Stimulated activated CD4-positive, alpha-beta T cell treated with anti-CD3 and anti-CD28 coated beads, Interleukin-1b, Interleukin-23, amount 100 ng/mL, for 1 hour (primary cell): ENCODE data around the gene HIBCH.
"Not testable (repeated sequence)": the region's sequence is repeated elsewhere in the genome, so short reads cannot be mapped to it uniquely, and the experiment has no call there.

Experiments
- DNase-seq, 2 donors: peaks; one replicate each; pipeline ENCODE4 v3.0.0-alpha.2; 2020; ENCODE audit warnings: low read depth in 2 of 2

Gene HIBCH

GRCh38 chr2:190235551-190236075 is 84.0 kb downstream of the HIBCH start:
- DNase-seq: no peak

- no peak for DNase-seq
Measured at GRCh38 chr2:190235101-190235500, 84.5 kb downstream of the HIBCH start.

- DNase-seq: not testable (repeated sequence)
Measured at GRCh38 chr2:190223989-190224388, 95.6 kb downstream of the HIBCH start.

DNA sequence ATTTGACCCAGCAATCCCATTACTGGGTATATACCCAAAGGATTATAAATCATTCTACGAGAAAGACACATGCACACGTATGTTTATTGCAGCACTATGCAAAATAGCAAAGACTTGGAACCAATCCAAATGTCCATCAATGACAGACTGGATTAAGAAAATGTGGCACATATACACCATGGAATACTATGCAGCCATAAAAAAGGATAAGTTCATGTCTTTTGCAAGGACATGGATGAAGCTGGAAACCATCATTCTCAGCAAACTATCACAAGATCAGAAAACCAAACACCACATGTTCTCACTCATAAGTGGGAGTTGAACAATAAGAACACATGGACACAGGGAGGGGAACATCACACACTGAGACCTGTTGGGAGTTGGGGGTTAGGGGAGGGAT is 96.9 kb downstream of the HIBCH start:
- DNase-seq: not testable (repeated sequence)

DNA sequence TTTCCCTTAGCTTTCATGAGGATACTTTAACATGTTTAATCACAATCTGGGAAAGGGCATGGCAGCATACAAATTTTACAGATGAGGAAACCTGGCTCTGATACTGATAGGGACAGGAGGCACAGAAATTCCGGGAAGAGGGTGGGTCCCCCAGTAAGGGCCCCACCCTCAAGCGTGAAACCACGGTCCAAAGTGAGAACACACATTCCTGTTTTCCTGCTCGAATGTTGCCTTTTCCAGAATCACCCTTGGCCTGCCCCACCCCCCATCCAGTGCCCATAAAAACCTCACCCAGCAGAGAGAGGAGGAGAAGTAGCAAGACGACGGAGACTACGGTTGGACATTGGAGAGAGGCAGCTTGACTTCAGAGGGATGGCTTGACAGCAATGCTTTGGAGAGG is 98.2 kb downstream of the HIBCH start:
- no peak for DNase-seq

- DNase-seq: no peak
Measured at GRCh38 chr2:190219186-190219585, 100.4 kb downstream of the HIBCH start.

DNA sequence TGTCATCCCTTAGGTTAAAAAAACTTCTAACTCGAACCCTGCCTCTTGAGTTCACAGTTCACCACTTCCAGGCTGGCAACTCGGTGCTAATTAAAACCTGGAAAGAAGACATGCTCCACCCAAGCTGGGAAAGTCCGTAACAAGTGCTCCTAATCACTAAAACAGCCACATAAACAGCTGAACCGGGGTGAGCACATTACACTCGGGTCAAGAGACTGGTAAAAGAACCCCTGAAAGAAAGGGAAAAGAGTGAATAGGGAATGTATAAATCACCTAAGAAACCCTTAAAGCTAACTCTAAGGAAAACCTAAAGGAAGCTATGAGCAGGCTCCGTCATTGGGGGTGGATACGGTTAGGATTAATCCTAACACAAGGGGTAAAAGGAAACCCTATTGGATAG is 102.0 kb downstream of the HIBCH start:
- DNase-seq: no peak

DNA sequence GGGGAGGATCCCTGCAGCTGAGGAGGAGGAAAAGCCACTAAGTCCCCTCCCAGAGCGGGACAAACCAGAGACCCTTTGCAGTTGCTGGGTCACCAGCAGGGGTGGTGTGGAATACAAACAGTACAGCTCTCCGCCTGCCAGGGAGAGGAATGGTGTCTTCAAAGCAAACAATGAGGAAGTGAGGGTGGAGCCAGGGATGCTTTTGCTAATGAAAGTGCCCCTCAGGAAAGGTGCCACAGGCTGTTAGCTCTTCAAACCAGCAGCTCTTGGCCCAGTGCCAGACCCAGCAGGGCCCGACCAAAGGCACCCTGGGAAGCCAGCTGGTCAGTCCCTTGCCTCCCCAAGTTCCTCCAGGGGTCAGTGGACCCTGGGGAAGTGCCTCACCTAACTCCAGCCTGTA is 102.8 kb downstream of the HIBCH start:
- DNase-seq: no peak

DNA sequence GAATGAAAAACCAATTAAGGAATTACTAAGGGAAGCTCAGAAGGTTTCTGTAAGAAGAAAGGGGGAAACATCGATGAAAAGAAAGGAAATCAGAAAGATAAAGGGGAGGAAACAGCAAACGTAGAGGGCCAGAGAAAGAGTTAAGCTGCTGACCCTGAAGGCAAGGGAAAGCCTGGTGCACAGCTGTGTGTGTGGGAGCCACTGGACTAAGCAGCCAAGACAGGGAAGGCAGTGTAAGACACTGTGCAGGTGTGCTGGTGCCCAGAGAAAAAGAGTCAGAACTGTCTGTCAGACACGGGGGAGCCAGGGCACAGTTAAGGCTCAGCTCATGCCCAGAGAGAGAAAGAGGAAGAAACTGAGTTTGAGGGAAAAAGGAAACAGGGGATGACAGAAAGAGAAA is 104.0 kb downstream of the HIBCH start:
- no peak for DNase-seq

DNA sequence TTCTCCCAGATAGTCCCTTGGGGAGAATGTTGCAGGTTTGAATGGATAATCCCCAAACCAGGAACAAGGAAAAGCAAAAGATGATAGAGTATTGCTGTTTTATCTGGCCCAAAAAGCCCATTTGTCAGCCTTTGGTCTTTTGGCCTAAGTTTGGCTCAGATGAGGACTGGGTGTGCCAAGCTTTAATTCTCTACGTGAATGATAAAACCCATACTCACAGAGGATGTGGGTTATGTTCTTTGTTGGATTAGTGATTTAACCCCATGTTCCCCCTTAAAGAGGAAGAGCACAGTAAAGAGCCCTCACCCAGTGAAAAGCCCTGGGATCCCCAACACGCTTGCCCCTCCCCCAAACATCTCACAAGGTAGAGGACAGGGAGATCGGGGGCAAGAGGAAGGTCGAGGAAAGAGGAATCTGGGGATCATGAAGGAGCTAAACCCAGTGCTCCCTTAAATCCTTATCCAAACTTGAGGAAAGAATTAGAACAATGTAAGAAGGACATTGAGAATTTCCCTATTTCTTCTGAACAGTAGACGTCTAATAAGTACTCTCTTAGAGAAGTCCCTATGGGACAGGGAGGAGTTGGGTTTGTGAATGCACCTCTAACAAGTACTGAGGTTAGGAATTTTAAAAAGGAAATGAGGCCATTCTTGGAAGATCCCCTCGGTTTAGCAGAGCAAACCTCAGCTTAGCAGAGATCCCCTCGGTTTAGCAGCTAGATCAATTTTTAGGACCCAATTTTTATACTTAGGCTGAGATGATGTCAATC is 105.0 kb downstream of the HIBCH start:
- DNase-seq: no peak

DNA sequence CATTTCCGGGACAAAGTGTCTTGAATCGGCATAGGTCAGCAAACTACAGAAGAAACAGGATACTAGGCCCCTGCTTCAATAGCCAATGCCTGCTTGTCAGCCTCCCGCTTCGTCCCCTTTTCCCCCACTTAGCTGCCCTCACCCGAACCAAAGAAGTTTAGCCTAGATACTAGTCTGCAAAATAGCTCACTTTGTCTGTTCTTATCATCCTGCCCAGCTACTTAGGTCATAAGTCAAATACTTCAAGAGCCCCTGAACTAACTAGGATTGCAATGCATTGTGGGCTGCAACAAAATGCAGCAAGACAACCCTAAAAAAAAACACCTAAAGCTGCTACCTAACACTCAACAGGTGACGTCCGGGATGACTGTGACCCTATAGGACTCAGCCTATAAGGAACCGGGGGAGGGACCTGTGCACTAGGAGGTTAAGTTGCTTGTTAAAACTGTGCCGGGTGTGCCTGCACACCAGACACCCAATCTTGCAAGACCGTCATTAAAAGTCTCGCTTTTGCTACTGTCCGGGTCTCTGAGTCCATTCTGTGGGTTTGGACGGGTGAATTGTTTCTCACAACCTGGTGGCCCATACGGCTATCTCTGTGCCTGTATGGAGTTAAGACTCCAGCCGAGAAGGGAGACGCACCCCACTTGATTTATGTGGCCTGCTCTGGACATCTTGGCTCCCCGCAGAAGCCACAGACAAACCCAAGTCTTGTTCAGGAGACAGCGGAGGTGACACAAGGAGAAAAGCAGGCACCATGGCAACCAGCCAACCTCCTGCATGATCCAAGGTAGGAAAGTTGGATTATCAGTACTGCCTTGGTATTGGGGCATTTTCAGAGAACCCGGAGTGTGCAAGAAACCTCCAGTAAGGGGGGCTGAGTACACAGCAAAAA is 105.9 kb downstream of the HIBCH start:
- no peak for DNase-seq

DNA sequence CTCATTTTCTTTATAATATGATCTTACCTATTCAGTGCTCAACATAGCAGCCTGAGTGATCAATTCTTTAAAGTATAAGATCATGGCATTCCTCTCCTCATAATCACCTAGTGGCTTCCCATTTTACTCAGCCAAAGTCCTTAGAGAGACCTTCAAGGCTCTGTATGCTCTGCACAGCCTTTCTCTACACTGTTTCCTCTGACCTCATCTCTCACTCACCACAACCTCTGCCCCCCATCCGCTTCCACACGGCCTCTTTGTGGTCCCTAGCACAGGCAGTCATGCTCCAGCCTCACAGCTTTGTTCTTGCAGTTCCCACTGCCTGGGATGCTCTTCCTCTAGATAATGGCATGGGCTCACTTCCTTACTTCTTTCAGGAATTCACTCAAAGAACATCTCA is 109.2 kb downstream of the HIBCH start:
- no peak for DNase-seq

- no peak for DNase-seq
Measured at GRCh38 chr2:190209559-190209958, 110.1 kb downstream of the HIBCH start.

DNA sequence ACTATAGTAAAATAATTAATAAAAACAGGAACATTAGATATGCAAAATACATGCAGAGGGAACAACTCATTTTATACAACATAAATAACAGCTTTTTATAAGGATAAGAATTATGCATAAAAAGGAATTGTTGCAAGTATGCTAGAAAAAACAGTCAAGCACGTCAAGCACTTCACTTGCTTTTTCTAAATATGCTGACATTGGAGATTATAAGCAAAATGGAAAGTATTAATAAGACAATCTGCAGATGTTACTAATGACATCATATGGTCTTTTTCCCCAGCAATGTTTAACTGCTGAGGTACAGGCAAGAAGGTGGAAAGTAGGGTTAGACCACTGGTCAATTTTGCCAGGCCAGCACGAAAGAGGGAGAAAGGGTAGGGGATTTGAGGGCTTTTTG is 111.7 kb downstream of the HIBCH start:
- DNase-seq: no peak

DNA sequence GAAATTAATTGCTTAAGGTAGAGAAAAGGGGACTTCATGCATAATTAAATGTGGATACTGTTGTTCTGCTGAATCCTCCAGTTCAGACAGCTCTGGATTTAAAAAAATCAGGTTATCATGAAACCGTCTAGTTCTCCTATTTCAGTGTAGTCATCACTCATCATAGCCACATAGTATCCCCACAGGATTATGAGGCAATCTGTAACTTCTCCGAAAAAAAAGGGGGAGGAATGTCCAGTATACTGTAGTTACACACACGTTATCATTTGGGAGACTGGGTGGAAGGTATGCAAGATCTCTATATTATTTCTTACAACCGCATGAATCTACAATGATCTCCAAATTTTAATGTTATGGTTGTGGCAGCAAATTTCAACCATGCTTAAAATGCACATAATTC is 114.0 kb downstream of the HIBCH start:
- DNase-seq: no peak

DNA sequence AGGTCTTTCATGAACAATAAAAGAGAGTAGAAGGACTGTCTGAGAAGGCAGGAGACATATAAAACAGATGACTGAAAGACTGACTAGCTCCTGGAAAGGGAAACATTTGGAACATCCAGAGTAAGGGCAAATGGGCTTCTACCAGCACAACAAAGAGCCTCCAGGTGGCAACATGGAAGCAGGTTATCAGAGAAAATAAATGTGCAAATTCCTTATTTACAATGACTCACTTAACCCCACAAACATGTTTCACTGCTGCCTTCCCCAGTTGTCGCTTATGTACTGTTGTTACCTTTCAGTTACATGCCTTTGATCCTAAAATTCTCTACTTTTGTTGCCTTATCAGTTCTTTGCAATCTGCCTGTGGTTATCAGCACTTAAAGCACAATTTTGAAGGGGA is 117.0 kb downstream of the HIBCH start:
- DNase-seq: no peak

- no peak for DNase-seq
Measured at GRCh38 chr2:190202018-190202417, 117.6 kb downstream of the HIBCH start.

- no peak for DNase-seq
Measured at GRCh38 chr2:190200603-190201002, 119.0 kb downstream of the HIBCH start.

- no peak for DNase-seq
Measured at GRCh38 chr2:190199530-190199929, 120.1 kb downstream of the HIBCH start.

- no peak for DNase-seq
Measured at GRCh38 chr2:190199109-190199508, 120.5 kb downstream of the HIBCH start.

GRCh38 chr2:190197143-190197720 is 122.4 kb downstream of the HIBCH start:
- DNase-seq: no peak

DNA sequence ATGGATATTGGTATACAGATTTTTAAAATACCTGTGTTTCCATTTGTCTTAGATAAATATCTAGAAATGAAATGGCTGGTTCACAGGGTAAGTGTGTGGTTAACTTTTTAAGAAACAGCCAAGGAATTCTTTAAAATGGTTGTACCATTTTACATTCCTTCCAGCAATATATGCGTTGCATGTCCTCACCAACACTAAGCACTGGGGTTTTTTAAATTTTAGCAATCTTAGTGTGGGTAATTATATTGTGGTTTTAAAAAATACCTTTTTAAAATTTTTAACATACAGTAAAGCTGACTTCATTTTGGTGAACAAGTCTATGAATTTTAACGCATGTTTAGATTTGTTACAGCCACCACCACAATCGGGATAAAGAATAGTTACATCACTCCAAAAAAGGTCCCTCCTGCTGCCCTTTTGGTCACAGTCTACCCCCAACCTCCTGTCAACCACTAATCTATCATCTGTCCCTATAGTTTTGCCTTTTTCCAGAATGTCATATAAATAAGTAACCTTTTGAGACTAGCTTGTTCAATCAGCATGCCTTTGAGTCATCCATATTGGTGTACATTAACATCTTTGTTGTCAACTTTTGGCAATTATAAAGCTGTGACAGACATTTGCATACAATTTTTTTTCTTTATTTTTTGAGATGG is 129.0 kb downstream of the HIBCH start:
- DNase-seq: no peak
